HepG2 (cell line): ENCODE measurements around the gene DOCK3. TPM values are rescaled to one million over a fixed set of nuclear protein-coding genes. Genes with fewer than 3 reads are reported as not detected.
A peak's percentile ranks its signal among the peaks of the same experiment; 100 is the strongest.

ENCODE experiments used
- ATF7-NPFF ChIP-seq: sonication (generic); formaldehyde crosslinking; IDR thresholded peaks from 2 replicates; pipeline ENCODE4 v1.8.1; 2023; ENCODE audit warnings: mild to moderate bottlenecking, low read depth, missing genetic modification reagents, moderate library complexity
- CHD4 ChIP-seq: fragments of 200-600 bp; sonication (generic); IDR thresholded peaks from 2 replicates; pipeline ENCODE4 v1.7.0; 2017; ENCODE audit warnings: mild to moderate bottlenecking, low read length, borderline replicate concordance
- SOX6 ChIP-seq, 2 experiments: fragments of 450-650 bp in 1 of 2; sonication (generic) in 1 of 2; formaldehyde crosslinking in 1 of 2; IDR thresholded peaks; 2 replicates each; pipeline versions ENCODE4 v1.4.0 to v1.6.1; 2017 to 2020; ENCODE audit warnings: antibody characterized with exemption in 1 of 2, mild to moderate bottlenecking in 1 of 2, missing genetic modification reagents in 1 of 2
- TARDBP ChIP-seq: sonication (generic); formaldehyde crosslinking; IDR thresholded peaks from 2 replicates; pipeline ENCODE4 v1.8.0; 2022; ENCODE audit warnings: mild to moderate bottlenecking, missing genetic modification reagents
- TBL1XR1 ChIP-seq: fragments of 150-350 bp; IDR thresholded peaks from 2 replicates; pipeline ENCODE4 v1.6.1; 2014; ENCODE audit warnings: borderline replicate concordance, low read length; ENCODE audit not compliant: partially characterized antibody
- TCF7L2 ChIP-seq: IDR thresholded peaks from 2 replicates; pipeline ENCODE4 v1.6.1; 2011; ENCODE audit warnings: mild to moderate bottlenecking, low read depth, low read length, moderate library complexity
- ZNF317 ChIP-seq: sonication (generic); formaldehyde crosslinking; IDR thresholded peaks from 2 replicates; pipeline ENCODE4 v1.5.0; 2020; ENCODE audit warnings: mild to moderate bottlenecking, missing genetic modification reagents
- ZNF326 ChIP-seq: sonication (generic); formaldehyde crosslinking; IDR thresholded peaks from 2 replicates; pipeline ENCODE4 v1.4.0; 2020; ENCODE audit warnings: missing genetic modification reagents, borderline replicate concordance
- ZSCAN30 ChIP-seq: sonication (generic); formaldehyde crosslinking; IDR thresholded peaks from 2 replicates; pipeline ENCODE4 v1.5.0; 2020; ENCODE audit warnings: mild to moderate bottlenecking, missing genetic modification reagents
- polyA plus RNA-seq, 8 experiments: library from polyadenylated mRNA; depleted of rRNA in 3 of 8; stranded (reverse) in 7 of 8; unstranded in 1 of 8; fragments of >200 nt; fragmentation: Illumina TruSeq in 4 of 8; extraction: Trizol in 4 of 8; gene quantifications; 2 replicates each; pipeline versions ENCODE4 v1.2.1 to v1.2.3, GENCODE V29; 2011 to 2016; ENCODE audit warnings: low read depth in 4 of 8, missing spikeins in 1 of 8, mixed read lengths in 1 of 8; ENCODE audit not compliant: insufficient read depth in 1 of 8
- total RNA-seq, 5 experiments: library from RNA; depleted of rRNA; stranded (reverse); fragments of >200 nt; fragmentation: Illumina TruSeq; extraction: Trizol; gene quantifications; 2 replicates each; pipeline ENCODE4 v1.2.3, GENCODE V29; 2016; ENCODE audit warnings: low read depth in 1 of 5
- TF ChIP-seq, protein P1 (sequence below): sonication (generic); formaldehyde crosslinking; IDR thresholded peaks from 2 replicates; pipeline ENCODE4 v1.5.0; 2020; ENCODE audit warnings: mild to moderate bottlenecking, missing genetic modification reagents
- TF ChIP-seq, protein P2 (sequence below): sonication (generic); formaldehyde crosslinking; IDR thresholded peaks from 2 replicates; pipeline ENCODE4 v1.4.0; 2020; ENCODE audit warnings: mild to moderate bottlenecking, missing genetic modification reagents
- TF ChIP-seq, protein P3 (sequence below): IDR thresholded peaks from 2 replicates; pipeline ENCODE4 v1.6.1; 2012; ENCODE audit warnings: low read depth, low read length, improper control_type of control experiment
- TF ChIP-seq, protein P4 (sequence below): sonication (generic); formaldehyde crosslinking; IDR thresholded peaks from 2 replicates; pipeline ENCODE4 v1.4.0; 2020; ENCODE audit warnings: missing genetic modification reagents, borderline replicate concordance
- TF ChIP-seq, protein P5 (sequence below): sonication (generic); formaldehyde crosslinking; IDR thresholded peaks from 2 replicates; pipeline ENCODE4 v1.8.0; 2022; ENCODE audit warnings: missing genetic modification reagents, mild to moderate bottlenecking, borderline replicate concordance
- TF ChIP-seq, protein P6 (sequence below): sonication (generic); formaldehyde crosslinking; conservative IDR thresholded peaks from 2 replicates; pipeline ENCODE4 v1.4.0; 2020; ENCODE audit warnings: mild to moderate bottlenecking, missing genetic modification reagents, moderate library complexity

The DOCK3 gene
- total and polyA plus RNA-seq, 2 of the 13 experiments (the other 11 are each of a cell fraction or from before 2014, with no cell fraction given), result not detected

DNA sequence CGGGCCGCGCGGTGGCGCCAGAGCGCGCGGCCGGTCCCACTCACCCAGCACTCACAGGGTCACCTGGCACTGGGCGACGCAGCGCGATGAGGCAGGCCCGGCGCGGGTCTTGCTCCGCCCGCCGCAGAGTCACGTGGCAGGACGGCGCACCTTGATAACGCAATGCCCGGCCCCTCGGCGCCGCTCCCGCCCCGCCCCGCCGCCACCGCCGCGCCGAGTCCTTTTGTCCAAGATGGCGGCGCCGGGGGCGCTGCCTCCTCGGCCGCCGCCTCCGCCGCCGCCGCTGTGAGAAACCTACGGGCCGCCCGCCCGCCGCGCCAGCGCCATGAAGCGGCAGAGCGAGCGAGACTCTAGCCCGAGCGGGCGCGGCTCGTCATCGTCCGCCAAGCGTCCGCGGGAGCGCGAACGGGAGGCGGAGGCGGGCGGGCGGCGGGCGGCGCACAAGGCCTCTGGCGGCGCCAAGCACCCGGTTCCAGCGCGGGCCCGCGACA, 716.4 kb downstream of the DOCK3 start, which contains the start of gene RBM15B (continued):
- TF ChIP-seq, protein P1, sequence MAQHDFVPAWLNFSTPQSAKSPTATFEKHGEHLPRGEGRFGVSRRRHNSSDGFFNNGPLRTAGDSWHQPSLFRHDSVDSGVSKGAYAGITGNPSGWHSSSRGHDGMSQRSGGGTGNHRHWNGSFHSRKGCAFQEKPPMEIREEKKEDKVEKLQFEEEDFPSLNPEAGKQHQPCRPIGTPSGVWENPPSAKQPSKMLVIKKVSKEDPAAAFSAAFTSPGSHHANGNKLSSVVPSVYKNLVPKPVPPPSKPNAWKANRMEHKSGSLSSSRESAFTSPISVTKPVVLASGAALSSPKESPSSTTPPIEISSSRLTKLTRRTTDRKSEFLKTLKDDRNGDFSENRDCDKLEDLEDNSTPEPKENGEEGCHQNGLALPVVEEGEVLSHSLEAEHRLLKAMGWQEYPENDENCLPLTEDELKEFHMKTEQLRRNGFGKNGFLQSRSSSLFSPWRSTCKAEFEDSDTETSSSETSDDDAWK, result no peak
- TF ChIP-seq, protein P2, sequence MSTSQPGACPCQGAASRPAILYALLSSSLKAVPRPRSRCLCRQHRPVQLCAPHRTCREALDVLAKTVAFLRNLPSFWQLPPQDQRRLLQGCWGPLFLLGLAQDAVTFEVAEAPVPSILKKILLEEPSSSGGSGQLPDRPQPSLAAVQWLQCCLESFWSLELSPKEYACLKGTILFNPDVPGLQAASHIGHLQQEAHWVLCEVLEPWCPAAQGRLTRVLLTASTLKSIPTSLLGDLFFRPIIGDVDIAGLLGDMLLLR (CRISPR knock-in tag), result peak; percentile 65
- TF ChIP-seq, protein P3, sequence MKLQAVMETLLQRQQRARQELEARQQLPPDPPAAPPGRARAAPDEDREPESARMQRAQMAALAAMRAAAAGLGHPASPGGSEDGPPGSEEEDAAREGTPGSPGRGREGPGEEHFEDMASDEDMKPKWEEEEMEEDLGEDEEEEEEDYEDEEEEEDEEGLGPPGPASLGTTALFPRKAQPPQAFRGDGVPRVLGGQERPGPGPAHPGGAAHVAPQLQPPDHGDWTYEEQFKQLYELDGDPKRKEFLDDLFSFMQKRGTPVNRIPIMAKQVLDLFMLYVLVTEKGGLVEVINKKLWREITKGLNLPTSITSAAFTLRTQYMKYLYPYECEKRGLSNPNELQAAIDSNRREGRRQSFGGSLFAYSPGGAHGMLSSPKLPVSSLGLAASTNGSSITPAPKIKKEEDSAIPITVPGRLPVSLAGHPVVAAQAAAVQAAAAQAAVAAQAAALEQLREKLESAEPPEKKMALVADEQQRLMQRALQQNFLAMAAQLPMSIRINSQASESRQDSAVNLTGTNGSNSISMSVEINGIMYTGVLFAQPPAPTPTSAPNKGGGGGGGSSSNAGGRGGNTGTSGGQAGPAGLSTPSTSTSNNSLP, result no peak
- TF ChIP-seq, protein P4, sequence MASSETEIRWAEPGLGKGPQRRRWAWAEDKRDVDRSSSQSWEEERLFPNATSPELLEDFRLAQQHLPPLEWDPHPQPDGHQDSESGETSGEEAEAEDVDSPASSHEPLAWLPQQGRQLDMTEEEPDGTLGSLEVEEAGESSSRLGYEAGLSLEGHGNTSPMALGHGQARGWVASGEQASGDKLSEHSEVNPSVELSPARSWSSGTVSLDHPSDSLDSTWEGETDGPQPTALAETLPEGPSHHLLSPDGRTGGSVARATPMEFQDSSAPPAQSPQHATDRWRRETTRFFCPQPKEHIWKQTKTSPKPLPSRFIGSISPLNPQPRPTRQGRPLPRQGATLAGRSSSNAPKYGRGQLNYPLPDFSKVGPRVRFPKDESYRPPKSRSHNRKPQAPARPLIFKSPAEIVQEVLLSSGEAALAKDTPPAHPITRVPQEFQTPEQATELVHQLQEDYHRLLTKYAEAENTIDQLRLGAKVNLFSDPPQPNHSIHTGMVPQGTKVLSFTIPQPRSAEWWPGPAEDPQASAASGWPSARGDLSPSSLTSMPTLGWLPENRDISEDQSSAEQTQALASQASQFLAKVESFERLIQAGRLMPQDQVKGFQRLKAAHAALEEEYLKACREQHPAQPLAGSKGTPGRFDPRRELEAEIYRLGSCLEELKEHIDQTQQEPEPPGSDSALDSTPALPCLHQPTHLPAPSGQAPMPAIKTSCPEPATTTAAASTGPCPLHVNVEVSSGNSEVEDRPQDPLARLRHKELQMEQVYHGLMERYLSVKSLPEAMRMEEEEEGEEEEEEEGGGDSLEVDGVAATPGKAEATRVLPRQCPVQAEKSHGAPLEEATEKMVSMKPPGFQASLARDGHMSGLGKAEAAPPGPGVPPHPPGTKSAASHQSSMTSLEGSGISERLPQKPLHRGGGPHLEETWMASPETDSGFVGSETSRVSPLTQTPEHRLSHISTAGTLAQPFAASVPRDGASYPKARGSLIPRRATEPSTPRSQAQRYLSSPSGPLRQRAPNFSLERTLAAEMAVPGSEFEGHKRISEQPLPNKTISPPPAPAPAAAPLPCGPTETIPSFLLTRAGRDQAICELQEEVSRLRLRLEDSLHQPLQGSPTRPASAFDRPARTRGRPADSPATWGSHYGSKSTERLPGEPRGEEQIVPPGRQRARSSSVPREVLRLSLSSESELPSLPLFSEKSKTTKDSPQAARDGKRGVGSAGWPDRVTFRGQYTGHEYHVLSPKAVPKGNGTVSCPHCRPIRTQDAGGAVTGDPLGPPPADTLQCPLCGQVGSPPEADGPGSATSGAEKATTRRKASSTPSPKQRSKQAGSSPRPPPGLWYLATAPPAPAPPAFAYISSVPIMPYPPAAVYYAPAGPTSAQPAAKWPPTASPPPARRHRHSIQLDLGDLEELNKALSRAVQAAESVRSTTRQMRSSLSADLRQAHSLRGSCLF (CRISPR knock-in tag), result no peak
- peak; percentile 89 for TF ChIP-seq ATF7-NPFF (CRISPR knock-in tag)
- TF ChIP-seq TBL1XR1, result peak; percentile 22
- no peak for TF ChIP-seq ZSCAN30 (CRISPR knock-in tag)
- no peak for TF ChIP-seq CHD4
- TF ChIP-seq ZNF326 (CRISPR knock-in tag), result no peak
- peak; percentile 85 for TF ChIP-seq TARDBP (CRISPR knock-in tag)
- TF ChIP-seq, protein P5, sequence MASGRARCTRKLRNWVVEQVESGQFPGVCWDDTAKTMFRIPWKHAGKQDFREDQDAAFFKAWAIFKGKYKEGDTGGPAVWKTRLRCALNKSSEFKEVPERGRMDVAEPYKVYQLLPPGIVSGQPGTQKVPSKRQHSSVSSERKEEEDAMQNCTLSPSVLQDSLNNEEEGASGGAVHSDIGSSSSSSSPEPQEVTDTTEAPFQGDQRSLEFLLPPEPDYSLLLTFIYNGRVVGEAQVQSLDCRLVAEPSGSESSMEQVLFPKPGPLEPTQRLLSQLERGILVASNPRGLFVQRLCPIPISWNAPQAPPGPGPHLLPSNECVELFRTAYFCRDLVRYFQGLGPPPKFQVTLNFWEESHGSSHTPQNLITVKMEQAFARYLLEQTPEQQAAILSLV (CRISPR knock-in tag), result peak; percentile 89; the same call in 1 of the 2 replicates
- no peak for TF ChIP-seq TCF7L2
- TF ChIP-seq SOX6 (IDR thresholded peaks at IDR 0.05), result no peak
- peak; percentile 61 for TF ChIP-seq SOX6 (CRISPR knock-in tag; IDR thresholded peaks at IDR 0.05)
- peak; percentile 70; the same call in 1 of the 2 replicates for TF ChIP-seq ZNF317
- TF ChIP-seq, protein P6, sequence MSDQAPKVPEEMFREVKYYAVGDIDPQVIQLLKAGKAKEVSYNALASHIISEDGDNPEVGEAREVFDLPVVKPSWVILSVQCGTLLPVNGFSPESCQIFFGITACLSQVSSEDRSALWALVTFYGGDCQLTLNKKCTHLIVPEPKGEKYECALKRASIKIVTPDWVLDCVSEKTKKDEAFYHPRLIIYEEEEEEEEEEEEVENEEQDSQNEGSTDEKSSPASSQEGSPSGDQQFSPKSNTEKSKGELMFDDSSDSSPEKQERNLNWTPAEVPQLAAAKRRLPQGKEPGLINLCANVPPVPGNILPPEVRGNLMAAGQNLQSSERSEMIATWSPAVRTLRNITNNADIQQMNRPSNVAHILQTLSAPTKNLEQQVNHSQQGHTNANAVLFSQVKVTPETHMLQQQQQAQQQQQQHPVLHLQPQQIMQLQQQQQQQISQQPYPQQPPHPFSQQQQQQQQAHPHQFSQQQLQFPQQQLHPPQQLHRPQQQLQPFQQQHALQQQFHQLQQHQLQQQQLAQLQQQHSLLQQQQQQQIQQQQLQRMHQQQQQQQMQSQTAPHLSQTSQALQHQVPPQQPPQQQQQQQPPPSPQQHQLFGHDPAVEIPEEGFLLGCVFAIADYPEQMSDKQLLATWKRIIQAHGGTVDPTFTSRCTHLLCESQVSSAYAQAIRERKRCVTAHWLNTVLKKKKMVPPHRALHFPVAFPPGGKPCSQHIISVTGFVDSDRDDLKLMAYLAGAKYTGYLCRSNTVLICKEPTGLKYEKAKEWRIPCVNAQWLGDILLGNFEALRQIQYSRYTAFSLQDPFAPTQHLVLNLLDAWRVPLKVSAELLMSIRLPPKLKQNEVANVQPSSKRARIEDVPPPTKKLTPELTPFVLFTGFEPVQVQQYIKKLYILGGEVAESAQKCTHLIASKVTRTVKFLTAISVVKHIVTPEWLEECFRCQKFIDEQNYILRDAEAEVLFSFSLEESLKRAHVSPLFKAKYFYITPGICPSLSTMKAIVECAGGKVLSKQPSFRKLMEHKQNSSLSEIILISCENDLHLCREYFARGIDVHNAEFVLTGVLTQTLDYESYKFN (CRISPR knock-in tag), result peak; percentile 43
